Measurements from ENCODE around the gene KNDC1.

The KNDC1 gene

DNA sequence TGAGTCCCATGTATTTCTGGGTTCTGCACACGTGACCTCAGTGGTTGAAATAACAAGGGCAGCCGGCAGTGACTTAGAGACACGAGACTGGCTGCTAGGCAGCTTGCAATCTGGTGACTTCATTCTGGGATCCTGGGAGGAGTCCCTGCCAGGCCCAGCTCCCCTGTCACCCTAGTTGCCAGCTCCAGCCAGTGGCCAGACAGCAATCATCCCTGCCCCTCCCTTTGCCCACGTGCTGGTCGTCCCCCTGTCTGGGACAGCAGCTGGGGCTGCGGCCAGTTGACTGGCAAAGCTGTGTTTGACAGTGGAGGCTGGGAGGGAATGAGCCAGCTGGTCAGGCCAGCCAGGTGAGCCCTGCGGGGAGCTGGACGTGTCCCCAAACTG lies 42.3 kb upstream of the KNDC1 start:
- no peak overlapping the region for H3K4me3 ChIP-seq (ENCODE audit: low read depth, low read length)
- H3K4me1 ChIP-seq (ENCODE audit: control insufficient read depth, insufficient read depth, low read length): no peaks in the 10 kb centered on the region
- H3K9me3 ChIP-seq (ENCODE audit: control insufficient read depth, insufficient read depth, low read length): no peaks in the 10 kb centered on the region
- no peak overlapping the region for H3K9ac ChIP-seq (ENCODE audit: low read depth, low read length)
- H3K36me3 ChIP-seq (ENCODE audit: control insufficient read depth, insufficient read depth, low read length): no peaks in the 10 kb centered on the region
- no peaks in the 10 kb centered on the region for H3K27me3 ChIP-seq (ENCODE audit: control insufficient read depth, insufficient read depth, low read length)

GRCh38 chr10:133121479-133121878 lies 38.5 kb upstream of the KNDC1 start:
- Histone ChIP-seq H3K4me1 (ENCODE audit: control insufficient read depth, insufficient read depth, low read length) (no peaks in the 10 kb centered on the region), H3K9me3 (ENCODE audit: control insufficient read depth, insufficient read depth, low read length) (no peaks in the 10 kb centered on the region), H3K9ac (ENCODE audit: low read depth, low read length) (no peak overlapping the region), H3K27me3 (ENCODE audit: control insufficient read depth, insufficient read depth, low read length) (no peaks in the 10 kb centered on the region), H3K4me3 (ENCODE audit: low read depth, low read length) (no peak overlapping the region), H3K36me3 (ENCODE audit: control insufficient read depth, insufficient read depth, low read length) (no peaks in the 10 kb centered on the region)

DNA sequence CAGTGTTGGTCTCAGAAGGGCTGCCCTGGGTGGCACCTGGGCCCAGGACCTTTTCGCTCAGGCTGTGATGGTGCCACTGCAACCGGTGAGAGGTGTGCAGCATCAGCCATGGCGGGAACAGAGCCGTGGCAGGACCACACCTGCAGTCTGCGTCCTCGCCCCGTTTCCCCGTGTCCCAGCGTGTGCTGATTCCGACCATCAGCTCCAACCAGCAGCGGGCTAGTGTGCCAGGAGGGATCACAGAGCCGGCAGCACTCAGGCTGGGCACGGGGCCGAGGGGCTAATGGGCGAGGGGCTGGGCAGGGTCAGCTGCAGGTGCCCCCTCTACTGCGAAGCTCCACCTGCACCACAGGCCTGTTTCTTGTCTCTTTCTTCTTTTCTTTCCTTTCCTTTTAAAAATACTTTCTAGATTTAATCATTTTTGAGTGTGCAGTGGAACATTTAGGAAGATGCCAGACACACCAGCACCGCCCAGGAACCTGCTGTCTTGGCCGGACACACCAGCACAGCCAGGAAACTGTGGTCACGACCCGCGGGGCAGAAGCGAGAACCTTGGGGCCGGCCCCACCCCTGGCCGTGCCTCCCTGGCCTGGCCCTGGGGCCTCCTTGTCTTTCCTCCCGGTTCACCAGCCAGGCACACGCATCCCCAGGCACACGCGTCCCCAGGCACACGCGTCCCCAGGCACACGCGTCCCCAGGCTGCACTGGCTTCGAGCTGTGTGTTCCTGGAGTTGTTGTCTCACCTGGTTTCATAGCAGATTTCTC lies 37.7 kb upstream of the KNDC1 start:
- Histone ChIP-seq H3K9me3 (ENCODE audit: control insufficient read depth, insufficient read depth, low read length) (no peaks in the 10 kb centered on the region), H3K9ac (ENCODE audit: low read depth, low read length) (no peak overlapping the region)

GRCh38 chr10:133123050-133123745 lies 36.8 kb upstream of the KNDC1 start:
- Histone ChIP-seq H3K27me3 (ENCODE audit: control insufficient read depth, insufficient read depth, low read length) (no peaks in the 10 kb centered on the region), H3K36me3 (ENCODE audit: control insufficient read depth, insufficient read depth, low read length) (no peaks in the 10 kb centered on the region), H3K9me3 (ENCODE audit: control insufficient read depth, insufficient read depth, low read length) (no peaks in the 10 kb centered on the region), H3K9ac (ENCODE audit: low read depth, low read length) (no peak overlapping the region), H3K4me3 (ENCODE audit: low read depth, low read length) (no peak overlapping the region), H3K4me1 (ENCODE audit: control insufficient read depth, insufficient read depth, low read length) (no peaks in the 10 kb centered on the region)

More for the DNA sequence above, 37.7 kb upstream of the KNDC1 start:
- Histone ChIP-seq H3K4me3 (ENCODE audit: low read depth, low read length) (no peak overlapping the region), H3K36me3 (ENCODE audit: control insufficient read depth, insufficient read depth, low read length) (no peaks in the 10 kb centered on the region), H3K27me3 (ENCODE audit: control insufficient read depth, insufficient read depth, low read length) (no peaks in the 10 kb centered on the region), H3K4me1 (ENCODE audit: control insufficient read depth, insufficient read depth, low read length) (no peaks in the 10 kb centered on the region)

DNA sequence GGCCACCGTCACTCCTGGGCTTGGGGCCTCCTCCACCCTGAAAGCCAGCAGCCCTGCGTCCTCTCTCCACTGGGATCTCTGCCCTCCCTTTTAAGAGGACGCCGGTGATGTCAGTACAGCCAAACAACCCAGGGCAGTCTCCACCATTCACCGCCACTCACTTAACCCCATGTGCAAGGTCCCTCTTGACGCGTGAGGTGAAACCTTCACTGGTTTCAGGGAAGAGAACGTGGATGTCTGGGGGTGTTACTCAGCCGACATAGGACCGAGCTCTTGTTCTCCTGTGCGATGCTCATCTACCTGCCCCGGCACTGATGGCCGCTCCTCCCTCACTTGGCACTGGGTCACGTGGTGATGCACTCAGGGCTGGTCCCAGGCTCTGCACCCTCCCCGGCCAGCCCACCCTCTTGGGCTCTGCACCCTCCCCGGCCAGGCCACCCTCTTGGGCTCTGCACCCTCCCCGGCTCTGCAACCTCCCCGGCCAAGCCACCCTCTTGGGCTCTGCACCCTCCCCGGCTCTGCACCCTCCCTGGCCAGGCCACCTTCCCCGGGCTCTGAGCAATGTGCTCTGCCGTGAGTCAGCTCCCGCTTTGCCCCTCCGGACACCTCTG lies 36.2 kb upstream of the KNDC1 start:
- Histone ChIP-seq H3K27me3 (ENCODE audit: control insufficient read depth, insufficient read depth, low read length) (no peaks in the 10 kb centered on the region), H3K4me3 (ENCODE audit: low read depth, low read length) (no peak overlapping the region), H3K9ac (ENCODE audit: low read depth, low read length) (no peak overlapping the region), H3K4me1 (ENCODE audit: control insufficient read depth, insufficient read depth, low read length) (no peaks in the 10 kb centered on the region), H3K36me3 (ENCODE audit: control insufficient read depth, insufficient read depth, low read length) (no peaks in the 10 kb centered on the region), H3K9me3 (ENCODE audit: control insufficient read depth, insufficient read depth, low read length) (no peaks in the 10 kb centered on the region)

DNA sequence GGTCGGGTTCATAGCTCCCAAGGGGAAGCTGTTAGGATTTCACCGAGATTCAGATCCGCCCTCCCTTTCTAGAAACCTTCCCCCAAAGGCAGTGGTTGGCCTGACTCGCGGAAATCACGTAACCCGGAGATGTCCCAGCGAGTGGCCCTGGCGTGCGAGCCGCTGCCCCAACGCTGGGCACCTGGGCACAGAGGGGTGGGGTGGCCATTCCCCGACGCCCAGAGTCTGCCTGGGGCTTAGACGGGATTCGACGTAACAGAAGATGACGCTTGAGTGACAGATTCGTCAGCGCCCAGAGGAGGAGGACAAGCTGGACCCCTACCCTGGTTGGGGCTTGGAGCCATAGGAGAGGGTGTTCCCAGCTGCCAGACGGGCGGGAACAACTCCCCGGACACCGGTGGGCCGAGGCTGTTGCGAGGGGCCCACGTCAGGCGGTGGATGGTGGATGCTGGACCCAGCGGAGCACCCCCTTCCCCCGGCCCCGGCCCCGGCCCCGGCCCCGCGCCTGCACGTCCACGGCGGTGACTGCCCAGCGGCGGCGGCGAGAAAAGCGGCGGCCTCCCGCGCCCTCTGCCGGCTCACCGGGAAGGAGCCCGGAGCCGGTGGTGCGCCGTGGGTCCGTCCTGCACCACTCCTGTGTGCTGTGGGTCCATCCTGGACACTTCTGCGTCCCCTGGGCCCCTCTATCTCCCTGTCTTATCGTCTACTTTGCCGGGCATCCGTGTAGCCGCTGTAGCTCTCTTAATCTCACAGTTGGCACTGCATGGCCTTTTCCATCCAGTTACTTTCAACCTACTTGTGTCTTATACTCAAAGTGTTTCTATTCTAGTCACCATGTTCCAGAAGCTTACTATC lies 35.4 kb upstream of the KNDC1 start:
- Histone ChIP-seq H3K9me3 (ENCODE audit: control insufficient read depth, insufficient read depth, low read length) (no peaks in the 10 kb centered on the region), H3K36me3 (ENCODE audit: control insufficient read depth, insufficient read depth, low read length) (no peaks in the 10 kb centered on the region), H3K4me1 (ENCODE audit: control insufficient read depth, insufficient read depth, low read length) (no peaks in the 10 kb centered on the region), H3K9ac (ENCODE audit: low read depth, low read length) (no peak overlapping the region), H3K27me3 (ENCODE audit: control insufficient read depth, insufficient read depth, low read length) (no peaks in the 10 kb centered on the region), H3K4me3 (ENCODE audit: low read depth, low read length) (no peak overlapping the region)

DNA sequence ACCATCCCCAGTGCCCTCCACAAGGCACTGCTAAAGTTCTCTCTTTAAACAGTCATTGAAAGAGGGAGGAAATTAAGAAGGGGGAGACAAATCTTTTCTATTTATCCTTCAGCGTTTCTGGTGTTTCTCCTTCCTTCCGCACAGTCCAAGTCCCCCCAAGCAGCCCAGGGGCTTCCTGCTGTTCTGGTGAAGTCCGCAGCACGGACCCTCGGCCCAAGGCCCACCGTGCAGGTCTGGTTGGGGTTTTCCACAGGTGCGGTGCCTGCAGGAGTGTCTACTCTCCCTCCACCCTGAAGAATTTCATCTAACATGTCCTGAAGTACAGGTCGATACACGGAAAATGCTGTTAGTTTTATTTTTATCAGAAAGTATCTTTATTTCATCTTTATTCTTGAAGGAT lies 34.1 kb upstream of the KNDC1 start:
- Histone ChIP-seq H3K9me3 (ENCODE audit: control insufficient read depth, insufficient read depth, low read length) (no peaks in the 10 kb centered on the region), H3K36me3 (ENCODE audit: control insufficient read depth, insufficient read depth, low read length) (no peaks in the 10 kb centered on the region), H3K9ac (ENCODE audit: low read depth, low read length) (no peak overlapping the region), H3K4me3 (ENCODE audit: low read depth, low read length) (no peak overlapping the region), H3K4me1 (ENCODE audit: control insufficient read depth, insufficient read depth, low read length) (no peaks in the 10 kb centered on the region), H3K27me3 (ENCODE audit: control insufficient read depth, insufficient read depth, low read length) (no peaks in the 10 kb centered on the region)

- Histone ChIP-seq H3K4me3 (ENCODE audit: low read depth, low read length) (no peak overlapping the region), H3K9me3 (ENCODE audit: control insufficient read depth, insufficient read depth, low read length) (no peaks in the 10 kb centered on the region), H3K36me3 (ENCODE audit: control insufficient read depth, insufficient read depth, low read length) (no peaks in the 10 kb centered on the region), H3K4me1 (ENCODE audit: control insufficient read depth, insufficient read depth, low read length) (no peaks in the 10 kb centered on the region), H3K9ac (ENCODE audit: low read depth, low read length) (no peak overlapping the region), H3K27me3 (ENCODE audit: control insufficient read depth, insufficient read depth, low read length) (no peaks in the 10 kb centered on the region)
These were observed 33.4 kb upstream of the KNDC1 start for GRCh38 chr10:133126431-133127290.

DNA sequence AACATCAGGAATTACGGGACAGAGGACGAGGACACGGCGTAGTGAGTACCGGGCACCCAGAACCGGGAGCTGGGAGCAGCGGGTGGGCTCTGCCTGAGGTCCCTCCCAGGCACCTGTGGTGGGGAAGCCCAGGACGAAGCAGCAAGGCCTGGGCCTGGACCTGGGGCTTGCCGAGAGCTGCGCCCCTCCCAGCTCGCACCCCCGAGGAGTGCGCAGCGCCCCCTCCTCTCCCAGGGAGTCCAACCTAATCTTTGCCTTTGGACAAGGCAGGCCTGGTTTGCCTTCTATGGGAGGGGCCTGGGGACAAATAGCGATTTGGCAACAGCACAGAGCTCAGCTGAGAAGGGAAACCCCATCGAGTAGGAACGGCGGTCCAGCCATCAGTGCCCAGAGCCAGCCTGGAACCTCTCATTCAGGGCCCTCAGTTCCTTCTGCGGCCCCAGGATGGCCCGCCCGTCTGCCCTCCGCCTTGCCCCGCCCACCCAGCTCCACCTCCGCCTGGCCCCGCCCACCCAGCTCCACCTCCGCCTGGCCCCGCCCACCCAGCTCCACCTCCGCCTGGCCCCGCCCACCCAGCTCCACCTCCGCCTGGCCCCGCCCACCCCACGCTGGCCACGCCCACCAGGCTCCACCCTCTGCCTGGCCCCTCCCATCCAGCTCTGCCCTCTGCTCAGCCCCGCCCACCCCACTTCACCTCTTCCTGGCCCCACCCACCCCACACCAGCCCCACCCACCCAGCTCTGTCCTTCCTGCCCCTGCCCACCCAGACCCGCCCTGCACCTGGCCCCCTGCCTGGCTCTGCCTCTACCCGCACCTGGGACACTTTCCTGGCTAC lies 32.5 kb upstream of the KNDC1 start:
- no peak overlapping the region for H3K4me3 ChIP-seq (ENCODE audit: low read depth, low read length)
- no peaks in the 10 kb centered on the region for H3K4me1 ChIP-seq (ENCODE audit: control insufficient read depth, insufficient read depth, low read length)
- H3K9ac ChIP-seq (ENCODE audit: low read depth, low read length): no peak overlapping the region
- H3K27me3 ChIP-seq (ENCODE audit: control insufficient read depth, insufficient read depth, low read length): no peaks in the 10 kb centered on the region
- no peaks in the 10 kb centered on the region for H3K36me3 ChIP-seq (ENCODE audit: control insufficient read depth, insufficient read depth, low read length)
- no peaks in the 10 kb centered on the region for H3K9me3 ChIP-seq (ENCODE audit: control insufficient read depth, insufficient read depth, low read length)
